HEK293 (cell line): Measurements from ENCODE around the gene F2RL3.

Experiments
- CTCF ChIA-PET: fragments of 350-600 bp; formaldehyde crosslinking; extraction: SDS; loops from one replicate; lab custom pipeline; 2021; ENCODE audit warnings: antibody characterized with exemption; lab: Yijun Ruan, JAX
- POLR2A ChIA-PET: fragments of 300-600 bp; formaldehyde crosslinking; extraction: SDS; loops from one replicate; lab custom pipeline; 2020; ENCODE audit warnings: antibody characterized with exemption, inconsistent platforms; lab: Yijun Ruan, JAX
- H3K27ac ChIP-seq: fragments of 200-500 bp; sonication (Bioruptor generic); 2 replicates; pipeline ENCODE4 v1.5.1; 2014; ENCODE audit warnings: low read depth, low read length, control low read depth, inconsistent platforms; ENCODE audit errors: extremely low read depth
- H3K36me3 ChIP-seq, 2 experiments: fragments of 200-500 bp in 1 of 2; sonication (Bioruptor generic) in 1 of 2; 1 replicate in 1 of 2; 2 replicates in 1 of 2; pipeline ENCODE4 v1.5.1; 2014 to 2017; ENCODE audit warnings: inconsistent platforms in 2 of 2, low read length in 2 of 2; ENCODE audit not compliant: control insufficient read depth in 2 of 2, insufficient read depth in 1 of 2
- H3K4me1 ChIP-seq: fragments of 200-500 bp; sonication (Bioruptor generic); 2 replicates; pipeline ENCODE4 v1.5.1; 2014; ENCODE audit warnings: mild to moderate bottlenecking, low read length, inconsistent platforms; ENCODE audit not compliant: control insufficient read depth, insufficient read depth
- H3K4me3 ChIP-seq: 2 replicates; pipeline ENCODE4 v1.5.1; 2011; ENCODE audit warnings: low read depth, mild to moderate bottlenecking, control low read depth, low read length, moderate library complexity
- H3K9me3 ChIP-seq: fragments of 200-500 bp; sonication (Bioruptor generic); 2 replicates; pipeline ENCODE4 v1.5.1; 2014; ENCODE audit warnings: low read depth, low read length, inconsistent platforms; ENCODE audit not compliant: control insufficient read depth, insufficient read depth
- IKZF3 ChIP-seq: fragments of 450-650 bp; IDR thresholded peaks from 2 replicates; pipeline ENCODE4 v1.5.0; 2018; ENCODE audit warnings: missing biosample characterization, mild to moderate bottlenecking, missing genetic modification characterization, moderate library complexity
- PATZ1 ChIP-seq: fragments of 450-650 bp; formaldehyde crosslinking; IDR thresholded peaks from 2 replicates; pipeline ENCODE4 v1.5.1; 2016; ENCODE audit warnings: missing biosample characterization, missing genetic modification characterization
- SETDB1 ChIP-seq: IDR thresholded peaks from one replicate; pipeline ENCODE4 v1.6.1; 2017; ENCODE audit warnings: mild to moderate bottlenecking, low read length, moderate library complexity, mixed read lengths; ENCODE audit not compliant: insufficient read length
- SP3 ChIP-seq: fragments of 450-650 bp; formaldehyde crosslinking; IDR thresholded peaks from 2 replicates; pipeline ENCODE4 v1.5.1; 2016; ENCODE audit warnings: missing biosample characterization, missing genetic modification characterization
- ZBTB11 ChIP-seq: fragments of 450-650 bp; formaldehyde crosslinking; conservative IDR thresholded peaks from 2 replicates; pipeline ENCODE4 v1.5.1; 2016; ENCODE audit warnings: low read depth, missing biosample characterization, missing genetic modification characterization
- ZNF214 ChIP-seq: fragments of 450-650 bp; formaldehyde crosslinking; IDR thresholded peaks from 2 replicates; pipeline ENCODE4 v1.5.1; 2017; ENCODE audit warnings: missing biosample characterization, mild to moderate bottlenecking, missing genetic modification characterization, borderline replicate concordance
- ZNF239 ChIP-seq: fragments of 450-650 bp; formaldehyde crosslinking; IDR thresholded peaks from 2 replicates; pipeline ENCODE4 v1.5.1; 2016; ENCODE audit warnings: missing biosample characterization, missing genetic modification characterization
- ZNF26 ChIP-seq: fragments of 450-650 bp; formaldehyde crosslinking; IDR thresholded peaks from 2 replicates; pipeline ENCODE4 v1.5.1; 2016; ENCODE audit warnings: missing biosample characterization, missing genetic modification characterization
- ZNF513 ChIP-seq: fragments of 450-650 bp; IDR thresholded peaks from 2 replicates; pipeline ENCODE4 v1.5.1; 2018; ENCODE audit warnings: missing biosample characterization, missing genetic modification characterization
- ZNF518A ChIP-seq: fragments of 450-650 bp; formaldehyde crosslinking; conservative IDR thresholded peaks from 2 replicates; pipeline ENCODE4 v1.5.1; 2016; ENCODE audit warnings: low read depth, missing biosample characterization, missing genetic modification characterization
- ZNF707 ChIP-seq: fragments of 450-650 bp; formaldehyde crosslinking; IDR thresholded peaks from 2 replicates; pipeline ENCODE4 v1.5.1; 2016; ENCODE audit warnings: missing biosample characterization, missing genetic modification characterization
- ZNF777 ChIP-seq: fragments of 450-650 bp; formaldehyde crosslinking; IDR thresholded peaks from 2 replicates; pipeline ENCODE4 v1.5.1; 2017; ENCODE audit warnings: missing biosample characterization, missing genetic modification characterization, borderline replicate concordance

The F2RL3 gene

GRCh38 chr19:16846901-16847300 is 41.9 kb upstream of the F2RL3 start:
- POLR2A ChIA-PET: no interaction called here
- no peaks in the 10 kb centered on the region for H3K9me3 ChIP-seq
- no peak overlapping the region for H3K4me3 ChIP-seq
- H3K4me1 ChIP-seq: no peaks in the 10 kb centered on the region
- TF ChIP-seq SETDB1 (no peak), ZNF513 (tag by site-specific recombination) (no peak), ZNF777 (tag by site-specific recombination) (no peak), ZNF707 (tag by site-specific recombination) (no peak), ZNF214 (tag by site-specific recombination) (no peak), PATZ1 (no peak), IKZF3 (no peak), ZNF239 (no peak), ZNF518A (tag by site-specific recombination) (no peak), SP3 (tag by site-specific recombination) (no peak), ZNF26 (tag by site-specific recombination) (no peak), ZBTB11 (no peak)
- CTCF ChIA-PET: no interaction called here
- H3K36me3 ChIP-seq: peaks cover 41 to 96% of the 10 kb centered on the region in 2 experiments
- H3K27ac ChIP-seq: no peak overlapping the region
